Neural cell (in vitro differentiated cells): ENCODE results near the gene ACLY. TPM values are rescaled to one million over a fixed set of nuclear protein-coding genes. Genes with fewer than 3 reads are reported as not detected.
"Not testable (repeated sequence)": the region's sequence is repeated elsewhere in the genome, so short reads cannot be mapped to it uniquely, and the experiment has no call there.

ENCODE experiments used
- H2AFZ ChIP-seq: fragments of 200-600, 300-800 bp; sonication (generic), shearing (Covaris generic); 2 replicates; pipeline ENCODE4 v1.6.0; 2014; ENCODE audit warnings: low read depth, mild to moderate bottlenecking, antibody characterized with exemption, low read length, moderate library complexity
- H3F3A ChIP-seq: fragments of 200-600 bp; shearing (Covaris generic); 2 replicates; pipeline ENCODE4 v1.6.1; 2016; ENCODE audit warnings: mild to moderate bottlenecking, moderate library complexity, mixed read lengths, antibody characterized with exemption, low read length; ENCODE audit not compliant: insufficient read depth, poor library complexity, severe bottlenecking
- H3K27ac ChIP-seq: fragments of 200-600, 300-800 bp; sonication (generic), shearing (Covaris generic); 2 replicates; pipeline ENCODE4 v1.5.1; 2014; ENCODE audit warnings: mild to moderate bottlenecking, low read length, moderate library complexity
- H3K27me3 ChIP-seq: fragments of 300-800, 200-600 bp; sonication (generic), shearing (Covaris generic); 2 replicates; pipeline ENCODE4 v1.6.0; 2014; ENCODE audit warnings: mild to moderate bottlenecking, low read depth, low read length, moderate library complexity; ENCODE audit not compliant: insufficient read depth
- H3K36me3 ChIP-seq: fragments of 300-800, 200-600 bp; sonication (generic), shearing (Covaris generic); 2 replicates; pipeline ENCODE4 v1.5.1; 2014; ENCODE audit warnings: mild to moderate bottlenecking, antibody characterized with exemption, low read length, moderate library complexity; ENCODE audit not compliant: insufficient read depth
- H3K4me2 ChIP-seq: fragments of 300-800, 200-600 bp; sonication (generic), shearing (Covaris generic); 2 replicates; pipeline ENCODE4 v1.6.0; 2014; ENCODE audit warnings: mild to moderate bottlenecking, low read length
- H3K4me3 ChIP-seq: fragments of 300-800, 200-600 bp; sonication (generic), shearing (Covaris generic); 2 replicates; pipeline ENCODE4 v1.5.1; 2014; ENCODE audit warnings: mild to moderate bottlenecking, low read length, moderate library complexity
- H3K79me2 ChIP-seq: fragments of 200-600 bp; shearing (Covaris generic); replicated peaks from 2 replicates; pipeline ENCODE4 v1.6.0; 2014; ENCODE audit warnings: mild to moderate bottlenecking, low read length, moderate library complexity; ENCODE audit not compliant: insufficient read depth
- H3K9ac ChIP-seq: fragments of 300-800, 200-600 bp; sonication (generic), shearing (Covaris generic); 2 replicates; pipeline ENCODE4 v1.6.1; 2016; ENCODE audit warnings: mild to moderate bottlenecking, low read length, mixed read lengths
- H3K9me2 ChIP-seq: fragments of 200-600 bp; shearing (Covaris generic); 2 replicates; pipeline ENCODE4 v1.6.1; 2016; ENCODE audit warnings: mild to moderate bottlenecking, low read length, mixed read lengths; ENCODE audit not compliant: insufficient read depth
- H3K9me3 ChIP-seq: fragments of 200-600, 300-800 bp; sonication (generic), shearing (Covaris generic); 2 replicates; pipeline ENCODE4 v1.6.1; 2016; ENCODE audit warnings: mild to moderate bottlenecking, mixed run types, low read length, moderate library complexity, mixed read lengths
- H4K20me1 ChIP-seq: fragments of 200-600 bp; shearing (Covaris generic); 2 replicates; pipeline ENCODE4 v1.6.1; 2016; ENCODE audit warnings: mild to moderate bottlenecking, mixed run types; ENCODE audit not compliant: insufficient read depth
- CTCF ChIP-seq: fragments of 450-650 bp; IDR thresholded peaks from 2 replicates; pipeline ENCODE4 v1.5.1; 2014; ENCODE audit warnings: antibody characterized with exemption, mild to moderate bottlenecking, moderate library complexity; ENCODE audit not compliant: poor library complexity, severe bottlenecking
- EP300 ChIP-seq: fragments of 450-650 bp; conservative IDR thresholded peaks from 2 replicates; pipeline ENCODE4 v1.6.1; 2014; ENCODE audit warnings: antibody characterized with exemption, mild to moderate bottlenecking, moderate library complexity; ENCODE audit not compliant: poor library complexity, severe bottlenecking
- EZH2 ChIP-seq: fragments of 200-600, 300-800 bp; shearing (Covaris generic), sonication (generic); IDR thresholded peaks from 2 replicates; pipeline ENCODE4 v1.6.1; 2014; ENCODE audit warnings: antibody characterized with exemption, low read length, borderline replicate concordance, mild to moderate bottlenecking; ENCODE audit not compliant: insufficient read depth, poor library complexity, severe bottlenecking
- MXI1 ChIP-seq: fragments of 450-650 bp; conservative IDR thresholded peaks from 2 replicates; pipeline ENCODE4 v1.6.1; 2014; ENCODE audit warnings: antibody characterized with exemption, mild to moderate bottlenecking; ENCODE audit not compliant: poor library complexity, severe bottlenecking
- POLR2AphosphoS5 ChIP-seq: IDR thresholded peaks from 2 replicates; pipeline ENCODE4 v1.6.1; 2012
- RAD21 ChIP-seq: fragments of 450-650 bp; conservative IDR thresholded peaks from 2 replicates; pipeline ENCODE4 v1.6.1; 2014; ENCODE audit warnings: antibody characterized with exemption, mild to moderate bottlenecking, moderate library complexity
- REST ChIP-seq: IDR thresholded peaks from 2 replicates; pipeline ENCODE4 v1.6.1; 2012; ENCODE audit warnings: borderline replicate concordance
- SMC3 ChIP-seq: fragments of 450-650 bp; conservative IDR thresholded peaks from 2 replicates; pipeline ENCODE4 v1.6.1; 2014; ENCODE audit warnings: antibody characterized with exemption, mild to moderate bottlenecking, moderate library complexity; ENCODE audit not compliant: poor library complexity
- TAF1 ChIP-seq: IDR thresholded peaks from 2 replicates; pipeline ENCODE4 v1.6.1; 2012; ENCODE audit warnings: low read depth
- polyA plus RNA-seq: library from polyadenylated mRNA; depleted of rRNA; stranded (reverse); fragments of >200 nt; gene quantifications from 2 replicates; pipeline ENCODE4 v1.2.3, GENCODE V29; 2014

ACLY gene
- polyA plus RNA-seq, 1 donor from 2014 or later: 136 TPM

GRCh38 chr17:41848788-41849187 lies 70.0 kb downstream of the ACLY start:
- Histone ChIP-seq H2AFZ (no peak overlapping the region), H4K20me1 (no peaks in the 10 kb centered on the region), H3K4me3 (no peak overlapping the region), H3K9me2 (no peaks in the 10 kb centered on the region), H3K9me3 (no peaks in the 10 kb centered on the region), H3K9ac (no peak overlapping the region), H3K27me3 (no peaks in the 10 kb centered on the region), H3K27ac (no peak overlapping the region), H3K4me2 (no peak overlapping the region), H3F3A (no peaks in the 10 kb centered on the region), H3K36me3 (peaks cover 3% of the 10 kb centered on the region), H3K79me2 (peaks cover 40% of the 10 kb centered on the region)
- no peak for TF ChIP-seq EP300
- TF ChIP-seq SMC3: no peak
- no peak for TF ChIP-seq EZH2
- no peak for TF ChIP-seq CTCF
- no peak for TF ChIP-seq POLR2AphosphoS5
- TF ChIP-seq TAF1: no peak
- TF ChIP-seq RAD21: no peak
- TF ChIP-seq MXI1: no peak
- no peak for TF ChIP-seq REST

- Histone ChIP-seq H3K9ac (no peak overlapping the region), H3K27ac (no peak overlapping the region), H4K20me1 (no peaks in the 10 kb centered on the region), H3K9me2 (no peaks in the 10 kb centered on the region), H2AFZ (no peak overlapping the region), H3F3A (no peaks in the 10 kb centered on the region), H3K79me2 (peaks cover 21% of the 10 kb centered on the region), H3K9me3 (no peaks in the 10 kb centered on the region), H3K27me3 (no peaks in the 10 kb centered on the region), H3K4me3 (no peak overlapping the region), H3K4me2 (no peak overlapping the region), H3K36me3 (no peaks in the 10 kb centered on the region)
- TF ChIP-seq TAF1 (no peak), POLR2AphosphoS5 (no peak), EZH2 (no peak), SMC3 (no peak), REST (no peak), RAD21 (no peak), EP300 (no peak), MXI1 (no peak), CTCF (no peak)
These were observed 73.8 kb downstream of the ACLY start for GRCh38 chr17:41844971-41845370.

GRCh38 chr17:41840781-41841180 lies 78.0 kb downstream of the ACLY start:
- not testable (repeated sequence) for H3K9ac ChIP-seq, H3K36me3 ChIP-seq, H3K79me2 ChIP-seq, H3K27ac ChIP-seq, H2AFZ ChIP-seq, H3K9me3 ChIP-seq, H3F3A ChIP-seq, H3K27me3 ChIP-seq, H4K20me1 ChIP-seq, H3K4me3 ChIP-seq, H3K4me2 ChIP-seq, H3K9me2 ChIP-seq
